Mesothelial cell of epicardium (in vitro differentiated cells): Measurements from ENCODE around the gene CSHL1. TPM values are rescaled to one million over a fixed set of nuclear protein-coding genes. Genes with fewer than 3 reads are reported as not detected.

Experiments used
- DNase-seq, 2 experiments: peaks; one replicate each; pipeline ENCODE4 v3.0.0; 2021; ENCODE audit warnings: low spot score in 2 of 2; ENCODE audit not compliant: unreplicated experiment in 2 of 2
- H3K27ac Mint-ChIP-seq: 2 replicates; pipeline ENCODE4 v1.8.0; 2021; ENCODE audit warnings: mixed read lengths
- H3K27me3 Mint-ChIP-seq: 2 replicates; pipeline ENCODE4 v1.8.0; 2021; ENCODE audit warnings: low read depth, mixed read lengths
- H3K36me3 Mint-ChIP-seq: 2 replicates; pipeline ENCODE4 v1.8.0; 2021; ENCODE audit warnings: mixed read lengths
- H3K4me1 Mint-ChIP-seq: 2 replicates; pipeline ENCODE4 v1.8.0; 2021; ENCODE audit warnings: mixed read lengths
- H3K4me3 Mint-ChIP-seq: 2 replicates; pipeline ENCODE4 v1.8.0; 2021; ENCODE audit warnings: mild to moderate bottlenecking, moderate library complexity, mixed read lengths
- H3K9me3 Mint-ChIP-seq: 2 replicates; pipeline ENCODE4 v1.8.0; 2021; ENCODE audit warnings: mixed read lengths
- total RNA-seq: library from RNA; stranded (reverse); gene quantifications from 3 replicates; pipeline ENCODE4 v1.2.1, GENCODE V29; 2021
- TF ChIP-seq, protein P1 (sequence below): fragments of 200-600 bp; sonication (generic); IDR thresholded peaks from one replicate; pipeline ENCODE4 v1.5.0; 2021; ENCODE audit warnings: antibody characterized with exemption; ENCODE audit not compliant: unreplicated experiment

Gene CSHL1
- total RNA-seq, 1 donor from 2014 or later, result not detected

- TF ChIP-seq, protein P1, sequence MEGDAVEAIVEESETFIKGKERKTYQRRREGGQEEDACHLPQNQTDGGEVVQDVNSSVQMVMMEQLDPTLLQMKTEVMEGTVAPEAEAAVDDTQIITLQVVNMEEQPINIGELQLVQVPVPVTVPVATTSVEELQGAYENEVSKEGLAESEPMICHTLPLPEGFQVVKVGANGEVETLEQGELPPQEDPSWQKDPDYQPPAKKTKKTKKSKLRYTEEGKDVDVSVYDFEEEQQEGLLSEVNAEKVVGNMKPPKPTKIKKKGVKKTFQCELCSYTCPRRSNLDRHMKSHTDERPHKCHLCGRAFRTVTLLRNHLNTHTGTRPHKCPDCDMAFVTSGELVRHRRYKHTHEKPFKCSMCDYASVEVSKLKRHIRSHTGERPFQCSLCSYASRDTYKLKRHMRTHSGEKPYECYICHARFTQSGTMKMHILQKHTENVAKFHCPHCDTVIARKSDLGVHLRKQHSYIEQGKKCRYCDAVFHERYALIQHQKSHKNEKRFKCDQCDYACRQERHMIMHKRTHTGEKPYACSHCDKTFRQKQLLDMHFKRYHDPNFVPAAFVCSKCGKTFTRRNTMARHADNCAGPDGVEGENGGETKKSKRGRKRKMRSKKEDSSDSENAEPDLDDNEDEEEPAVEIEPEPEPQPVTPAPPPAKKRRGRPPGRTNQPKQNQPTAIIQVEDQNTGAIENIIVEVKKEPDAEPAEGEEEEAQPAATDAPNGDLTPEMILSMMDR, result no peak
- Mint-ChIP-seq H3K4me3 (no peak overlapping the region), H3K4me1 (peaks cover 4% of the 10 kb centered on the region), H3K27ac (no peak overlapping the region), H3K9me3 (no peaks in the 10 kb centered on the region), H3K36me3 (no peaks in the 10 kb centered on the region), H3K27me3 (peaks cover 21% of the 10 kb centered on the region)
- DNase-seq, result no peak
Measured at GRCh38 chr17:63955232-63955631, 44.2 kb upstream of the CSHL1 start.

DNA sequence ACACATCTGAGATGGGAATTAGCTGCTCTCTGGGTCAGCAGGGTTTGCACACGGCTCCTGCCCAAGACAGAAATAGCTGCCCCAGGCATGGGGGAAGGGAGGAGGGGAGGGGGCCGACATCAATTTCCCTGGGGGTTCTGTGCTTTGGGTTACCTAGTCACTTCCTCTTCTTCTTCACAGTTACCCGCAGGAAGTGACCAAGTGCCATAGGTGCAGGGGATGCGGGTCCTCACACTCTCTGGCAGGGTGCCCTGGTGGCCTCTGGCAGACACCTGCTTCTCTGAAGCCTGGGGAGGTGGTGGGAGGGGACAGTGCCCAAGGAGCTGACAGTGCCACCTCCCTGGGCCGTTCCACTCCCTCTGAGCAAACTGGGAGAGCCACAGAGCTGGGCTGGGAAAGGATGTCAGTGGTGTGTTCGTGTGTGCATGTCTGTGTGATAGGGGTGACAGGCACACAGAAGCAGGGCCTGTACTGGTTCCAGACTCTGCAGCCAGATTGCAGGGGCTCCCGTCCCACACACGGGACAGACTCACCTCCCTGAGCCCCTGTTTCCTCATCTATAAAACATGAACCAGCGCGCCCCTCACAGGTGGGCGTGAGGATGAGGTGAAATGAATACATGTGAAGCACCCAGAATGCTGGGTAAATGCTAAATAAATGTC is 43.5 kb upstream of the CSHL1 start:
- Mint-ChIP-seq H3K27ac (no peak overlapping the region), H3K9me3 (no peaks in the 10 kb centered on the region), H3K4me3 (no peak overlapping the region), H3K27me3 (peaks cover 16% of the 10 kb centered on the region), H3K4me1 (peaks cover 4% of the 10 kb centered on the region), H3K36me3 (no peaks in the 10 kb centered on the region)
- no peak for DNase-seq
- TF ChIP-seq, protein P1, result no peak

- no peaks in the 10 kb centered on the region for H3K36me3 Mint-ChIP-seq
- H3K4me1 Mint-ChIP-seq, result peaks cover 6% of the 10 kb centered on the region
- no peak overlapping the region for H3K4me3 Mint-ChIP-seq
- TF ChIP-seq, protein P1, result no peak
- H3K9me3 Mint-ChIP-seq, result no peaks in the 10 kb centered on the region
- no peak overlapping the region for H3K27ac Mint-ChIP-seq
- DNase-seq, result peak in 1 of 2 experiments; percentile 53
- H3K27me3 Mint-ChIP-seq, result peaks cover 14% of the 10 kb centered on the region
Measured at GRCh38 chr17:63950940-63951907, 40.2 kb upstream of the CSHL1 start.

- DNase-seq, result no peak
- Mint-ChIP-seq H3K27me3 (peaks cover 13% of the 10 kb centered on the region), H3K36me3 (no peaks in the 10 kb centered on the region), H3K9me3 (no peaks in the 10 kb centered on the region), H3K27ac (no peak overlapping the region), H3K4me3 (no peak overlapping the region), H3K4me1 (peaks cover 6% of the 10 kb centered on the region)
- TF ChIP-seq, protein P1, result no peak
Measured at GRCh38 chr17:63949576-63950250, 38.7 kb upstream of the CSHL1 start.

GRCh38 chr17:63948521-63948920 is 37.5 kb upstream of the CSHL1 start:
- peaks cover 2% of the 10 kb centered on the region for H3K4me1 Mint-ChIP-seq
- H3K9me3 Mint-ChIP-seq, result no peaks in the 10 kb centered on the region
- no peaks in the 10 kb centered on the region for H3K36me3 Mint-ChIP-seq
- peaks cover 9% of the 10 kb centered on the region for H3K27me3 Mint-ChIP-seq
- DNase-seq, result no peak
- H3K27ac Mint-ChIP-seq, result no peak overlapping the region
- no peak overlapping the region for H3K4me3 Mint-ChIP-seq
- TF ChIP-seq, protein P1, result no peak
